ENCODE measurements around the gene ADCY5. TPM values are rescaled to one million over a fixed set of nuclear protein-coding genes. Genes with fewer than 3 reads are reported as not detected.
A peak's percentile ranks its signal among the peaks of the same experiment; 100 is the strongest.

ADCY5 gene
- total RNA-seq, 4 donors from 2014 or later: 119 to 251 (median 185) TPM

- no peak overlapping the region for H3K4me3 ChIP-seq
- WGBS, 2 donors (ENCODE audit: low coverage in 1 of 2): 26 to 69% methylated on average over 8 to 10 of the region's 25 CpGs
- peaks cover 10 to 100% (median 23%) of the 10 kb centered on the region in 3 donors for H3K4me1 ChIP-seq
- no peak for TF ChIP-seq EP300 (IDR thresholded peaks at IDR 0.05)
- TF ChIP-seq CTCF (IDR thresholded peaks at IDR 0.05): no peak
- no peak for TF ChIP-seq POLR2AphosphoS5 (IDR thresholded peaks at IDR 0.05)
- no peak for TF ChIP-seq POLR2A (IDR thresholded peaks at IDR 0.05)
- ATAC-seq: no peak
- H3K9me3 ChIP-seq: no peaks in the 10 kb centered on the region
- H3K27me3 ChIP-seq: no peaks in the 10 kb centered on the region
- H3K27ac ChIP-seq: peak overlapping the region; percentile 32 to 90 (median 86)
- peaks cover 0 to 50% of the 10 kb centered on the region in 2 donors for H3K36me3 ChIP-seq
Observed at GRCh38 chr3:123327956-123328850, 120.7 kb downstream of the ADCY5 start.

GRCh38 chr3:123327480-123327879 lies 121.4 kb downstream of the ADCY5 start:
- H3K4me1 ChIP-seq: peaks cover 10 to 100% (median 23%) of the 10 kb centered on the region in 3 donors

GRCh38 chr3:123326531-123326930 lies 122.4 kb downstream of the ADCY5 start:
- Histone ChIP-seq H3K4me1 (peaks cover 9 to 100% (median 13%) of the 10 kb centered on the region in 3 donors), H3K36me3 (peaks cover 0 to 63% of the 10 kb centered on the region in 2 donors), H3K27ac (peak overlapping the region in 3 of 4 donors; percentile 68 to 90 (median 78)), H3K9me3 (no peaks in the 10 kb centered on the region), H3K4me3 (no peak overlapping the region), H3K27me3 (no peaks in the 10 kb centered on the region)
- no peak for ATAC-seq
- TF ChIP-seq POLR2AphosphoS5 (IDR thresholded peaks at IDR 0.05) (no peak), POLR2A (IDR thresholded peaks at IDR 0.05) (no peak), CTCF (IDR thresholded peaks at IDR 0.05) (no peak), EP300 (IDR thresholded peaks at IDR 0.05) (no peak)
- WGBS, 2 donors (ENCODE audit: low coverage in 1 of 2): 57 to 93% methylated on average over 1 to 2 of the region's 6 CpGs

More at GRCh38 chr3:123327480-123327879, 121.4 kb downstream of the ADCY5 start:
- Histone ChIP-seq H3K36me3 (peaks cover 0 to 53% of the 10 kb centered on the region in 2 donors), H3K27ac (peak overlapping the region in 3 of 4 donors; percentile 85 to 90 (median 87)), H3K9me3 (no peaks in the 10 kb centered on the region), H3K27me3 (no peaks in the 10 kb centered on the region), H3K4me3 (no peak overlapping the region)
- TF ChIP-seq EP300 (IDR thresholded peaks at IDR 0.05): no peak
- no peak for TF ChIP-seq CTCF (IDR thresholded peaks at IDR 0.05)
- TF ChIP-seq POLR2AphosphoS5 (IDR thresholded peaks at IDR 0.05): no peak
- no peak for TF ChIP-seq POLR2A (IDR thresholded peaks at IDR 0.05)
- no peak for ATAC-seq
- 78 to 88% methylated on average over 3 to 7 of the region's 12 CpGs for WGBS, 2 donors (ENCODE audit: low coverage in 1 of 2)

- Histone ChIP-seq H3K9me3 (no peaks in the 10 kb centered on the region), H3K4me3 (no peak overlapping the region), H3K36me3 (peaks cover 0 to 70% of the 10 kb centered on the region in 2 donors), H3K27ac (peak overlapping the region in 3 of 4 donors; percentile 68 to 90 (median 78)), H3K27me3 (no peaks in the 10 kb centered on the region), H3K4me1 (peaks cover 4 to 99% (median 8%) of the 10 kb centered on the region in 3 donors)
- ATAC-seq: no peak
- WGBS, 2 donors (ENCODE audit: low coverage in 1 of 2): 88% methylated on average over 3 of the region's 8 CpGs; no CpG with 5 or more reads in 1 of the 2 donors
- no peak for TF ChIP-seq EP300 (IDR thresholded peaks at IDR 0.05)
- TF ChIP-seq CTCF (IDR thresholded peaks at IDR 0.05): no peak
- no peak for TF ChIP-seq POLR2AphosphoS5 (IDR thresholded peaks at IDR 0.05)
- no peak for TF ChIP-seq POLR2A (IDR thresholded peaks at IDR 0.05)
Observed at GRCh38 chr3:123325766-123326256, 123.1 kb downstream of the ADCY5 start.
